Measurements from ENCODE around the gene OR51I1. TPM values are rescaled to one million over a fixed set of nuclear protein-coding genes. Genes with fewer than 3 reads are reported as not detected.

The OR51I1 gene
- total and polyA plus RNA-seq, 2 donors (not counting 1 experiment from before 2014, with no cell fraction given): 0.17 TPM; not detected in 1

DNA sequence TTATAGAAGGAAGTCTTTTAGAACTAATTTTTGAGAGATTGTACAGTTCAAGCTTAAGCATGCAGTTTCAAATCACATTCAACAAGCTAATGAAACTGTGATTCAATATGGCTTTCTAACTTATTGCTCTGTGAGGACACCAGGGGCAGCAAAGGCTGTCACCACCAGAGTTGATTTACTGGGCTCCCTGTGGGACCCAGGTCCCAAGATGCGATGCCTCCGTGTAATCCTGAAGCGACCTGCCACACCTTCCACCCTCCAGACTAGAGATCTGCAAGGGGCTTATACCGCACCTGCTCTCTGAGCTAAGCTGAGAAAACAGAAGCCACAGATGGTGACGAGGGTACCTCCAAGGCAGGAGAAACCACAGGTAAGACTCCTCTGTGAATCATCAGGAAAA lies 20.3 kb downstream of the OR51I1 start:
- no peak overlapping the region for H2AFZ ChIP-seq (ENCODE audit: low read length)
- H3K9me3 ChIP-seq (ENCODE audit: control insufficient read depth, insufficient read depth, low read depth, low read length): no peaks in the 10 kb centered on the region
- no peaks in the 10 kb centered on the region for H3K36me3 ChIP-seq (ENCODE audit: control insufficient read depth, insufficient read depth, low read length)
- no peaks in the 10 kb centered on the region for H4K20me1 ChIP-seq (ENCODE audit: control insufficient read depth, extremely low read depth, insufficient read depth, low read length)
- no peaks in the 10 kb centered on the region for H3K79me2 ChIP-seq (ENCODE audit: control insufficient read depth, insufficient read depth, low read length)
- no peak for DNase-seq (ENCODE audit: low read depth in 2 of 2)
- H3K4me3 ChIP-seq (replicated peaks in 1 of 4; ENCODE audit: control extremely low read depth in 1 of 4, insufficient read depth in 1 of 4, low read depth in 3 of 4, low read length in 4 of 4): no peak overlapping the region
- no peak overlapping the region for H3K27ac ChIP-seq (ENCODE audit: insufficient read depth, low read length)
- no peaks in the 10 kb centered on the region for H3K27me3 ChIP-seq (ENCODE audit: control insufficient read depth, insufficient read depth, low read length)
- H3K4me1 ChIP-seq (ENCODE audit: control insufficient read depth, extremely low read depth, insufficient read depth, low read length): no peaks in the 10 kb centered on the region
- H3K4me2 ChIP-seq (ENCODE audit: extremely low read depth, insufficient read depth, low read length): no peak overlapping the region
- no peak overlapping the region for H3K9ac ChIP-seq (ENCODE audit: insufficient read depth, low read length)
- TF ChIP-seq EZH2 (IDR thresholded peaks at IDR 0.05; ENCODE audit: low read length, missing control alignments) (no peak), CTCF (conservative IDR thresholded peaks at IDR 0.05 in 1 of 2, IDR thresholded peaks at IDR 0.05 in 1 of 2; ENCODE audit: low read depth in 1 of 2, low read length in 2 of 2) (no peak)

DNA sequence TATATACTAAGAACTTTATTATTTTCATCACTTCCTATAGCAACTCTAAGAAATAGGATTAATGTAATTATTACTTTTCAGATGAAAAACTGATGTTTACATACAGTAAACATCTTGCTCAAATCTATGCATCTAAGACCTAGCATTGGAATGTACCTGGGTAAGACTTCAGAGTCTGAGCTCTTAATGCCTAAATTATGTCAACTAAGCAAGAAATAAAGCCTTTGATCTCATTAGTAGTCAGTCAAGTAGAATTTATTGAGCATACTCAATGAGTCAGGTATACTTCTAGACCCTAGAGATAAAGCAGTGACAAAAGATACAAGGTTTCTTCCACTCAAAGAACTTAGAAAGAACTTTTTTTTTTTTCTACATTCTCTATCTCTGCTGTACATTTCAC lies 36.1 kb downstream of the OR51I1 start:
- TF ChIP-seq CTCF (conservative IDR thresholded peaks at IDR 0.05 in 1 of 2, IDR thresholded peaks at IDR 0.05 in 1 of 2; ENCODE audit: low read depth in 1 of 2, low read length in 2 of 2): no peak
- no peak for TF ChIP-seq EZH2 (IDR thresholded peaks at IDR 0.05; ENCODE audit: low read length, missing control alignments)
- no peak overlapping the region for H3K4me2 ChIP-seq (ENCODE audit: extremely low read depth, insufficient read depth, low read length)
- no peaks in the 10 kb centered on the region for H3K9me3 ChIP-seq (ENCODE audit: control insufficient read depth, insufficient read depth, low read depth, low read length)
- no peaks in the 10 kb centered on the region for H3K79me2 ChIP-seq (ENCODE audit: control insufficient read depth, insufficient read depth, low read length)
- H4K20me1 ChIP-seq (ENCODE audit: control insufficient read depth, extremely low read depth, insufficient read depth, low read length): no peaks in the 10 kb centered on the region
- no peak for DNase-seq (ENCODE audit: low read depth in 2 of 2)
- H3K4me1 ChIP-seq (ENCODE audit: control insufficient read depth, extremely low read depth, insufficient read depth, low read length): no peaks in the 10 kb centered on the region
- no peaks in the 10 kb centered on the region for H3K36me3 ChIP-seq (ENCODE audit: control insufficient read depth, insufficient read depth, low read length)
- H3K4me3 ChIP-seq (replicated peaks in 1 of 4; ENCODE audit: control extremely low read depth in 1 of 4, insufficient read depth in 1 of 4, low read depth in 3 of 4, low read length in 4 of 4): no peak overlapping the region
- no peaks in the 10 kb centered on the region for H3K27me3 ChIP-seq (ENCODE audit: control insufficient read depth, insufficient read depth, low read length)
- no peak overlapping the region for H2AFZ ChIP-seq (ENCODE audit: low read length)
- H3K27ac ChIP-seq (ENCODE audit: insufficient read depth, low read length): no peak overlapping the region
- no peak overlapping the region for H3K9ac ChIP-seq (ENCODE audit: insufficient read depth, low read length)

GRCh38 chr11:5398936-5399335 lies 42.4 kb downstream of the OR51I1 start:
- Histone ChIP-seq H3K9ac (ENCODE audit: insufficient read depth, low read length) (no peak overlapping the region), H3K4me3 (replicated peaks in 1 of 4; ENCODE audit: control extremely low read depth in 1 of 4, insufficient read depth in 1 of 4, low read depth in 3 of 4, low read length in 4 of 4) (no peak overlapping the region), H3K79me2 (ENCODE audit: control insufficient read depth, insufficient read depth, low read length) (no peaks in the 10 kb centered on the region), H2AFZ (ENCODE audit: low read length) (no peak overlapping the region), H3K27me3 (ENCODE audit: control insufficient read depth, insufficient read depth, low read length) (no peaks in the 10 kb centered on the region), H3K27ac (ENCODE audit: insufficient read depth, low read length) (no peak overlapping the region), H3K4me2 (ENCODE audit: extremely low read depth, insufficient read depth, low read length) (no peak overlapping the region), H3K9me3 (ENCODE audit: control insufficient read depth, insufficient read depth, low read depth, low read length) (no peaks in the 10 kb centered on the region), H3K36me3 (ENCODE audit: control insufficient read depth, insufficient read depth, low read length) (no peaks in the 10 kb centered on the region), H3K4me1 (ENCODE audit: control insufficient read depth, extremely low read depth, insufficient read depth, low read length) (no peaks in the 10 kb centered on the region), H4K20me1 (ENCODE audit: control insufficient read depth, extremely low read depth, insufficient read depth, low read length) (no peaks in the 10 kb centered on the region)
- no peak for DNase-seq (ENCODE audit: low read depth in 2 of 2)
- TF ChIP-seq EZH2 (IDR thresholded peaks at IDR 0.05; ENCODE audit: low read length, missing control alignments) (no peak), CTCF (conservative IDR thresholded peaks at IDR 0.05 in 1 of 2, IDR thresholded peaks at IDR 0.05 in 1 of 2; ENCODE audit: low read depth in 1 of 2, low read length in 2 of 2) (no peak)

All from fibroblast of lung (primary cell).